GM19025 (cell line): ENCODE data around the gene ARHGEF10L.

ENCODE experiments used
- ATAC-seq: cut with Tn5 transposase; IDR thresholded peaks from one replicate; pipeline ENCODE4 v1.9.1; 2021; ENCODE audit warnings: mild to moderate bottlenecking, low read depth, moderate library complexity; ENCODE audit not compliant: unreplicated experiment

ARHGEF10L gene

DNA sequence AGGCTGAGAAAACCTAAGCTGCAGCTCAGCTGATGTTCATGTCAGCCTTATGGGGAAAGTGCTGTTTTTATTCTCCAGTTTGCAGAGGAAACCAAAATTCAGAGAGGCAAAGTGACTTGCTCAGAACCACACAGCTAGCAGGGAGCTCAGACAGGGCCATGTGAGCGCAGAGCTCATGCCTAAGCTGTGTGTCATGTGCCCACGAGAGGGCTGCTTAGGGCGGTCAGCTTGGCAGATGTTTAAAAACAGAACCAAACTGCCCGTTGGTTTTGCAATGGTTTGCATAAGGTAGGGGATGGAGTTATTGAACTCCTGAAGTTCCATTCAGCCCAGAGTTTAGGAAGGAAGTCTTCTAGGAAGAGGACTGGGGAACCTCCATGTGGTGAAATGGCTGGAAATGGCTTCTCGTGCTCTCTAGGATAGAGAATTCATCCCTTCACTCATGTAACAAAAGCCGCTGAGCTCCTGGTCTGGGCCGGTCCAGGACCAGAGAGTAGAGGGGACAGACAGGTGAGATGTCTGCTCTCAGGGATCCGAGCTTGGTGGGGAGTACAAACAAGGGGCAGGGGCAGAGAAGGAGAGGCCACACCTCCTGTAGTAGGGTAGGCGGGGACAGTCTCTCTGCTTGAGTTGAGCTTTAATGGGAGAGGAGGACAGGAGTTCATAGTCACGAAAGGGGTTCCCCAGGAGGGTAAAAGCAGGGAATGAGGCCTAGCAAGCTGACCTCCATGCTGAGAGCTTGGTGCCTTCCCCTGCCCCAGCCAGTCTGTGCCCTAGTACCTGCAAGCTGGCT is 46.9 kb downstream of the ARHGEF10L start:
- no peak for ATAC-seq

DNA sequence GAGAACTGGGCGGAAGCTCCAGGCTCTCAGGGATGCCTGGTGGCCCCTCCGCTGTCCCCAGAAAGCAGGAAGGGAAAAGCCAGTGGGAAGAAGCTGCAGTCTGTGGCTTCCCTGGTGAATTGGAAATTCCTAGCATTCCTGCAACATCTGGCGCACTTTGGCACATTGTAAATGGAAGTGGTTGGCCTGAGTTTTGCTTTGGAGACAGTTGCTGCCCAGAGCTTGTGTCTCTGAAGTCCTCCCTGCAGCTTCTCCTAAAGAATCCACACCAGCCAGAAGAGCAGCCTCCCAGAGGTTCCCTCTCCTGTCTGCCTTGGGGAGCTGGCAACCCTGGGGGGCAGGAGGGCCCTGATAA is 48.2 kb downstream of the ARHGEF10L start:
- no peak for ATAC-seq

DNA sequence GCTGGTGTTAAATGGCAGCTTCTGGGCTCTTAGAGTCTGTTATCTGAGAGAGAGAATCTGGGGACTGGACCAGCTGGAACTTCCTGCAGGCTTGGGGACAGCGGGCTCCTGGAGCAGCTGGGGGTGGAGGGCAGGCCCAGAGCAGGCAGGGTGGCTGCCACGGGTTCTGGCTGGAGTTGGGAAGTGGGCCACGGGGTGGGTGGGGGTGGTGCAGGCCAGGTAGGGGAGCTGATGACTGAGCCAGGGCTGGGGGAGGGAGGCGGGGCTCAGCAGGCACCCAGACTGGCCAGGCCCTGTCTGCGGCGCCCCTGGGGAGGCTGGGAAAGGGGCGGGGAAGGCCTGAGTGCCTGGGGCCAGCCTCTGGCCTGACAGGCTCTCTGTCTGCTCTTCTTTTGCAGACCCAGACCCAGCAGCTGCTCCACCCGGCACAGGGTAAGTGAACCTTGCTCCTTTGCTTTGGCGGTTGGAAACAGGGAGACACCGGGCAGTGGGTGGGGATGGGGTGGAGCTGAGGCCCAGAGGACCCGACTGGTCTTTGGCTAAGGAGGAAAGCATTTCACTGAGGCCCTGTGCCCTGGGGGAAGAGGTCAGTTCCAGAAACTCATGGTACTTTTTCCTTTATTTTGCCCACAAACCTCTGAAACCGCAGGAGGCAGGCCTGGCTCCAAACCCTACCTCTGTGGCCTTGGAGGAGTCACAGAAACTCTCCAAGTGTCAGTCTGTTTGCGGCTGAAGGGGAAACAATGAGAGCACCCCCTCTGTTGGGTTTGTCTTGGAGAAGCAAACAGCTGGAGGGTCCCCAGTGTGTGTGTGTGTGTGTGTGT is 48.8 kb downstream of the ARHGEF10L start:
- no peak for ATAC-seq

DNA sequence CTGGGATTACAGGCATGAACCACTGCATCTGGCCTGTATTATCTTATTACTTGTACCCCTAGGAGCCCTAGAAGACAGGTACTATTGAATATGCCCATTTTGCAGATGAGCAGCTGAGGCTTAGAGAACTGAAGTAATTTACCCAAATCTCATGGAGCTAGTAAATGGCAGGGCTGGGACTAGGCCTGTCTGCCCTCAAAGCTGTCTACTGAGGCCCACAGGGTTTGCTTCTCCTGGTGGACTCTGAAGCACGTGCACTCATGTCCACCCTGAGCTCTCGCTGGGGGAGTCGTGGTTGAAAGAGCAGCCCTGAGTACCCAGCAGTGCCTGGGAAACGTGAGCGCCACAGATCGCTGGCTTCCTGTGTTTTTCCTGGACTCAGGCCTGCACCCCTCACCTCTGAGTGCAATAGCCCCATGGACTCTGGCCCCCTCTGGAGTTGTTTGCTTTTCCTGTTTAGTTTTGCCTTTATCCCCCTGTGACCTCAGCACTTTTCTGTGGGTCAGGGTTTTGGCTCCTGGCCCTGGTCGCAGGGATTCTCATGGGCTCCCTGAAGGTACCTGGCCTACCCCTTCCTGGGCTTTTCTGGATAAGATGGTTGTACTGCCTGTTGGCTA is 52.4 kb downstream of the ARHGEF10L start:
- no peak for ATAC-seq

DNA sequence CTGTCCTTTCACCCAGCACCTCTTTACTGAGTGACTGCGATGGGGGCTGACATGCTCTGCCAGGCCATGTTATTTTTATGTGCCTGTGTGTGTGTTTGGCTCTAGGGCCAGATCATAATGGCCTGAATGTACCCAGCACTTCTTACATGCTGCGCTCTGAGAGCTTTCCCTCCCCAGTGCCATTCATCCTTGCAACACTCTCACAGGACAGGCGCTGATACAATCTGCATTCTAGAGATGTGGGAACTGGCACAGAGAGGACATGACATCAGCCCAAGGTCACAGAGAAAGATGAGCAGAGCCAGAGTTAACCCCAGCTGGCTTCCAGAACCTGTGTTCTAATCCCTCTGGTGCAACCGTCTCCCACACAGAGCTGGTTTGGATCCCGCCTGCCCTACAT is 54.5 kb downstream of the ARHGEF10L start:
- no peak for ATAC-seq

DNA sequence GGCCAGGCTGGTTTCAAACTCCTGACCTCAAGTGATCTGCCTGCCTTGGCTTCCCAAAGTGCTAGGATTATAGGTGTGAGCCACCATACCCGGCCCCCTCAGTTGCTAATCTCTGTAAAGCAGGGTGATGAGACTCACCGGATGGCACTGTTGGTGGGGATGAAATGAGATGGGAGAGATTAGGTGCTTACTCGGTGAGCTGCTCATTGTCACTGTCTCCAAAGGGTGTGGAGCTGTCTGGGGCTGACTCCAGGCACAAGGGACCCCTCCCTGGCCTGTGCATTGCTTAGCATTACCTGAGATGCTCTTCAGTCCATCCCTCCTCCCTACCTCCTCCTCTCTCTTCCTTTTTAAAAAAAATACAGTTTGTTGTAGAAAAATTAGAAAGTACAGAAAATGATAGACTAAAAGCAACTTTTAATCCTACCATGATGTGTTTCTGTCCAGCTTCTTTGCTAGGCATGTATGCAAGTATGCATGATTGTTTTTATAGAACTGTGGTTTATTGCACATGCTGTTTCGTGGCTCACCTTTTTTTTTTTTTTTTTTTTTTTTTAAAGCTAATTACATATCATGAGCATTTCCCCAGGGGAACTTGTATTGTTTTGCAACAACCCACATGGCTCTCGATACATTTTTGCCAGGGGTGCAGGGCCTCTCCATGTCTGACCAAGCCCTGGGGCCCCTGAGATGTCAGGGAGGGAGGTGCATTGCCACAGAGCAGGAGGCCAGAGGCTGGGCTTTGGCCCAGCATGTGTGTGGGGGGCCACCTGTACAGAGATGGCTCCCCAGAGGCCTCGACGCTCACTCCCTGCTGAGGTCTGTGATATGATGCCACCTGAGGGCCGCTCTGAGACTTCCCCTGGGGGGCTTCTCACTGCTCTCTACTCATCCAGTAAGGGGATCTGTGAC is 55.4 kb downstream of the ARHGEF10L start:
- no peak for ATAC-seq

DNA sequence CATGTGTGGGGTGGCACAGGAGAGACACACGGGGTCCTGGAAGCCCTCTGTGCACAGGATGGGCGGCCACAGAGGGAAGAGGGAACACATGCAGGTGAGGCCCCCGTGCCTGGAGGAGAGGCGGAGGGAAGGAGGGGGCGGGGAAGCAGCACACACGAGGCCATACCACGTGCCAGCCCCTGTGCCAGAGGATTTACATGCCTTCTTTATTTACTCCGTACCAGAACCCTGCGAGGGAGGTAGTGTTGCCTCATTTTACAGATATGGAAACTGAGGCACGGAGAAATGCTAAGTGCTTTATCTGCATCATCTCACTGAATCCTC is 56.1 kb downstream of the ARHGEF10L start:
- ATAC-seq: no peak

DNA sequence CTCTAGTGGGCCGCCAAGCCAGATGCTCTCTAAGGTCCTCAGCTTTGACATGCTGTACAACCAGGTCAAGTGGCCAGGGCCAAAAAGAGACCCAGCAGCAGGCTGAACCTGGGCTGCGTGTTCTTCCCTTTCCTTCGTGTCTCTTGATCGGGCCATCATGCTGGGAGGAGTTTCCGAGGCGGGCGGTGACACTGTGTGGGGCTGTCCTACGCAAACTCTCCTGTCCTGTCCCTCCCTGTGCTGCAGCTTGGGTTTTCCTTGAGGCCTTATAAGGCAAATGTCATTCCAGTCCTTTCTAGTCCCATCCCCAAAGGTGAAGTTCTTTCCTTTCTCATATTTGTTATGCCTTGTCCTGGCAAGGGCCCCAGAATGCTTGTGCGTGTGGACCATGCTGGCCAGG is 56.7 kb downstream of the ARHGEF10L start:
- ATAC-seq: no peak

DNA sequence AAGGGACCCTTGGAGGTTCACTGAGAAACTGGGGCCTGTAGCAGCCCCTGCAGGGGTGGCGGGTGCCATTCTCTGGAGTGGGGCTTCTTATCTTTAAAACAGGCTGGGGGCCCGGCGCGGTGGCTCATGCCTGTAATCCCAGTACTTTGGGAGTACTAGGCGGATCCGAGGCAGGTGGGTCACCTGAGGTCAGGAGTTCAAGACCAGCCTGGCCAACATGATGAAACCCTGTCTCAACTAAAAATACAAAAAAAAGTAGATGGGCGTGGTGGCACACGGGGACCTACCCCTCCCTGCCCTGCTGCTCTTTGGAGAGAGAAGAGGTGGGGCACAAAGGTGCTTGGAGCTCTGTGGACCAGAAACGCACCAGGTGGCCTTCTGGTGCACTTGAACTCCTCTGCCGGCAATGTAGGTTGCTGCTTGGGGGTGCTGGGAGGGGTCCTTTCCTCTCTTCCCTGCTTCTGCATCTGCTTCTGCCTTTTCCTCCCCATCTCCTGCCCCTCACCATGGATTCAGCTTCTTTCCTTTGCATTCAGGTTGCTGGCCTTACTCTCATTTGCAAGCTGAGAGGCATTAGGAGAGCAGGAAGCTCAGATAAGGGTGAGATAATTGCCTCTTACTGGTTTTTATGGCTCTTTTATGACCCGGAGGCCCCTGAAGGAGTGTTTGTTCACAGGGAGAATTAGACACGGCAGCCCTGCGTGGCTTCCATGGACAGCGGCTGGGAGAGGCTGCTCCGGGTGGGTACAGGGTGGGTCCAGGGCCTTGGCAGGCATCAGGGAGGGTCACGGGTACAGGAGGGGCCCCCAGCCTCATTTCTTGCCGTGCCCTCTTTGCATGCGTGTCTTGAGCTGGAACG is 57.4 kb downstream of the ARHGEF10L start:
- ATAC-seq: no peak

DNA sequence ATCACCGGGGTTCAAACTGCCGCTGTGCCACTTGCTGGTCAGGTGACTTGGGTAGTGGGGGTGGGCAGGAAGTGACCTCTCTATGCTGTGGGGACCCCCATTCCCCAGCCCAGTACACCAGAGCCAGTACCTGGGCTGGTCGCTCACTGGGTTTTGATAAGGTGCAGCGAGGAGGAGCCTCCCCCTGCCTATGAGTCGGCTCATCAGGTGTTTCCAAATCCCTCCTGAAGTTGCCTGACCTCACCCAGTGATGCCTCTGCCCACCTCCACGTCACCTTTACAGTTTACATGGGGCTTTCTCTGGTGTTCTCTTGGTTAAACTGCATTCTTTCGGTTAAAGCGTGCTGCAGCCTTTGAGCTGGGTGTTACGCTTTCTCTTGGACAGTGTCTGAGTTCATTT is 58.2 kb downstream of the ARHGEF10L start:
- ATAC-seq: no peak

DNA sequence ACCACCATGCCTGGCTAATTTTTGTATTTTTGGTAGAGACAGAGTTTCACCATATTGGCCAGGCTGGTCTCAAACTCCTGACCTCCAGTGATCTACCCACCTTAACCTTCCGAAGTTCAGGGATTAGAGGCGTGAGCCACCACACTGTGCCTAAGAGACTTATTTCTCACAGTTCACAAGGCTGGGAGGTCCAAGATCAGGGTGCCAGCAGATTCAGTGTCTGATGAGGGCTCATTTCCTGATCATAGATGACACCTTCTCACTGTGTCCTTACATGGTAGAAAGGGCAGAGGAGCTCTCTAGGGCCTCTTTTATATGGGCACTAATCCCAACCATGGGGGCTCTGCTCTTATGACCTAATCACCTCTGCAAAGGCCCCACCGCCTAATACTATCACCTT is 58.8 kb downstream of the ARHGEF10L start:
- no peak for ATAC-seq

DNA sequence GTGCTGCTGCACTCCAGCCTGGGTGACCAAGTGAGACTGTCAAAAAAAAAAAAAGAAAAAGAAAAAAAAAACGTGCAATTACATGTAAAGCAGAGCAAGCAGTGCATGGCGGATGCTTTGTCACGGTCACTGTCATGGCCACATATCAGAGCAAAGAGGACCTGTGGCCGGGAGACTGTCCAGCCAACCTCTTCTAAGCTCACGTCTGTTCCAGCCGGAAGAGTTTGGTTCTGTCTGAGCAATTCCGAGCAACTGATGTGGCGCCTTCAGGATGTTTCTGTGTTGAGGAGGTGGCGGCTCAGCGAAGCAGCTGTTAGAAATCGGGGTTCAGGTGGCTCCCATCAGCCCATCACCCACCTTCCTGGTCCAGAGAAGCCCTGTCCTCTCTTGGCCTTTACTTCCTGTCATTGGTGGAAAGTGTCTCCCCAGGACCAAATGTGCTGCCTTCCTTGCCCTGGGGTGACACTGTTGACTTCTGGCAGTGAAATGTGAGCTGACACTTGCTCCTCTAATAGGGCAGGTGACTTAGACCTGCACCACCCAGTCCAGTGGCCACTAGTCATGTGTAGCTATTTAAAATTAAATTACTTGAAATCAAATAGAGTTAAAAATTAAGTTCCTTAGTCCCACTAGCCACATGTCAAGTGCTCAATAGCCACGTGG is 59.9 kb downstream of the ARHGEF10L start:
- ATAC-seq: no peak

DNA sequence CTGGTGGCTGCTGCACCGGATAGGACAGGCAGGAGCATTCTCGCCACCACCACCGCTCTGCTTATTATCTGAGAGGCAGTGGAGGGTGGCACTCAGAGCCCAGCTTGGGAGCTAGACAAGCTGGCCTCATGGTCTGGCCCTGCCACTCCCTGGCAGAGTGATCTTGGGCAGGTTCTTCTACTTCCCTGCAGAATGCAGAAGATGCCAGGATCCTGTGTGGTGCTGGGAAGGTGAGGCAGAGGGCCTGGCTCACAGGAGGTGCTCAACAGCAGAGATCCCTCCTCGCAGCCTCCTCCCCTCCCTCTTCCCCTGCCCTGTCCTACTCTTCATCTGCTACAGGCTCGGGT is 60.4 kb downstream of the ARHGEF10L start:
- no peak for ATAC-seq

DNA sequence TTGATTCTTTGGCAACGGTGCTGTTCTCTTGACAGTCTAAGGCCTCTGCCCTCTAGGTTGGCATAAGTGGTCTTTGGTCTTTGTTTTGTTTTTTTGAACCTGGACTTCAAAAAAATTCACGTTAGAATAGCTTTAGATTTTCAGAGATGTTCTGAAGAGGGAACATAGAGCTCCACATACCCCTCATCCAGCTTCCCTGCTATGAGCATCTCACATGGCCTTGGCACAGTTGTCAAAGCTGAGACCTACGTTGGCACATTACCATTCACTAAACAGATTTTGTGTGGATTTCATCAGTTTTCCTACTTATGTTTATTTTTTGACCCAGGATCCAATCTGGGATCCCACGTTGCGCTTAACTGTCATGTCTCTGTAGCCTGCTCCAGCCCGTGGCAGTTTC is 60.8 kb downstream of the ARHGEF10L start:
- no peak for ATAC-seq

DNA sequence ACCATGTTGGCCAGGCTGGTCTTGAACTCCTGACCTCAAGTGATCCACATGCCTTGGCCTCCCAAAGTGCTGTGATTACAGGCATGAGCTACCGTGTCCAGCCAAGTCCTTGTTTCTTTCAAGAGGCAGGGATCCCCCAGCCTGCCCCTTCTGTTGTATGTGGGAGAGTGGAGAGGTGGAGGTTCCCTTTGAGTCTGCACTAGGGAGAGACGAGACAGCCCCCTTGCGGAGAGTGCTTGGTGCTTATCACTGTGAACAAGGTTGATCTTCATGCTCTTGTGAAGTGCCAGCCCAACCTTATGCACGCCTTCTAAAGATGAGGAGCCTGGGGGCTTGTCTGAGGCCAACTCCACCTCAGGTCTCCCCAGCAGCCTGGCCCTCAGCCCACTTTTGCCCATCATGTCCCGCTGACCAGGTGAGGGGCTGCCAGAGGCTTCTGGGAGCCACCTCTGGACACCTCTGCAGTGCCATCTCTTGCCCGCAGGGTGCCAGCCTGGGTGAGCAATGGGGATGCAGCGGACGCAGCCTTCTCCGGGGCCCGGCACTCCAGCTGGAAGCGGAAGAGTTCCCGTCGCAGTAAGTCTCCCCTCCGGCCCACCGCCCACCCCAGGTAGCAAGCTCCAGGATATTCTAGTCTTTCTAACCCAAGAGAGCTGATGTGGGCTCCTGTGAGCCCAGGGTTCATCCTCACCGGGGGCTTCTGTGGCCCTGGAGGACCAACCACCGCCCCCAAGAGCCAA is 62.3 kb downstream of the ARHGEF10L start:
- ATAC-seq: no peak

DNA sequence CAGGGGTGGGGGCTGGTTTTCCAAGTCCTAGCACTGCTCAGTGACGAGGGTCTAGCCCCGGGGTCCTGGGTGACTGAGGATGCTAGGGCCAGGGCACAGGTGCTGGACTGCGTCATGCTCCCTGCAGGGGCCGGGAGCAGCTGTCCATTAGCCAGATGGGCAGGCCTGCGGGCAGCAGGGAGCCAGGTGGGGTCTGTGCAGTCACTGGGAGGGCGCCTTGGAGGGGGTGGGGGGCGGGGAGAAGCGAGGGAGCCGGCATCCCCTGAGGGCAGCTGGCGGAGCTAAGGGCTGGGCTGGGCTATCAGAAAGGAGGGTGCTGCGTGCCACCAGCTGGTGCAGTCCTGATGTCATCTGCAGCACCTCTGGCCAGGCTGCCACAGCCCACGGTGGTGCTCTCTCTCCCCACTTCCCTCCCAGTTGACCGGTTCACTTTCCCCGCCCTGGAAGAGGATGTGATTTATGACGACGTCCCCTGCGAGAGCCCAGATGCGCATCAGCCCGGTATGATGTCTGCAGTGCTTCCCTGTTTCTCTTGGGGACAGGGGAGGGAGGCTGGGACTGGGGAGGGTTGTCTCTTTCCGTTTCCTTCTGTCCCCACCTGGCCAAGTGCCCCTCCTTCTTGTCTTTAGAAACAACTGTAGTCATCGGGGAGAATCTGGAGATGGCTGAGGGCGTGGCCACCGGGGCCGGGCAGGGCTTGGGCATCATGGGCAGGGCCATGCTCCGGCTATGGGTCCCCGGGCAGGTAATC is 63.8 kb downstream of the ARHGEF10L start:
- no peak for ATAC-seq

DNA sequence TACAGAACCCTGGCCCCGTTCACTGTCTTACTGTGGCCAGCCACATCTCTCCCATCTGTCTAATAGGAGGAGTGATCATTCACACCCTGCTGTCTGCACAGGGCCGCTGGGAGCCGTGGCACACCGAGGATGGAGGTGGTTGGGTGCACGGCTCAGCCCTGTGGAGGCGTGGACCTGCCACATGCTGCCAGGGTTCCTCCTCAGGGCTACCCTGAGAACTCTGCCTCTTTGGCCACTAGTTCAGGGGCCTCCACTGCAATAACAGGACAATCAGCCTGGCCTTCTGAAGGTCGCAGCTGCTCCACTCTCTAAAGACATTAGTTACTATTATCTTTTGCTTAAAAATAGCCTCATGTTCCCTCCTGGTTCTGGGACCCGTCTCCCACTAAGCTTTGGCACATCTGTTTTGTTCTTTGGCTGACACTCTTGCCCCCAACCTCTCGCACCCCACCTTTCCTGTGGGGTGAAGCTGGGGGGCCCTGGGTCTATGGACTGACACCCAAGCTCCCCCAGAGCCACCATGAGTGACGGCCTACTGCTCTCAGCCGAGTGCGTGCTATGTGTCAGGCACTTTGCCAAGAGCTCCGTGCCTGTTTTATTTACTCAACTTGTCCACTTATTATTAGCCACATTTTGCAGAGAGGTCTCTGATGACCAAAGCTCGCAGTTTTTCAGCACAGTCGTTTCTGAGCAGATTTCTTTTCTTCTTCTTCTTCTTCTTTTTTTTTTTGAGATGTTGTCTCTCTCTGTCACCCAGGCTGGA is 66.3 kb downstream of the ARHGEF10L start:
- ATAC-seq: no peak
